Testis (tissue), 3 donors: ENCODE measurements around the gene ZNF763. TPM values are rescaled to one million over a fixed set of nuclear protein-coding genes. Genes with fewer than 3 reads are reported as not detected.
"Not testable (repeated sequence)": the region's sequence is repeated elsewhere in the genome, so short reads cannot be mapped to it uniquely, and the experiment has no call there.

Experiments
- DNase-seq: peaks from one replicate; pipeline ENCODE4 v3.0.0-alpha.2; 2019
- H3K27ac ChIP-seq, 2 donors: fragments of 200-600 bp; sonication (generic); one replicate each; pipeline ENCODE4 v1.5.1; 2019
- H3K27me3 ChIP-seq: fragments of 200-600 bp; sonication (generic); one replicate; pipeline ENCODE4 v1.5.1; 2019
- H3K36me3 ChIP-seq: fragments of 200-600 bp; sonication (generic); one replicate; pipeline ENCODE4 v1.5.1; 2017; ENCODE audit warnings: low read depth; ENCODE audit errors: missing control alignments
- H3K4me1 ChIP-seq: fragments of 200-600 bp; sonication (generic); one replicate; pipeline ENCODE4 v1.5.1; 2019
- H3K4me3 ChIP-seq, 2 donors: fragments of 200-600 bp; sonication (generic); one replicate each; pipeline ENCODE4 v1.5.1; 2017 to 2019
- H3K9me3 ChIP-seq: fragments of 200-600 bp; sonication (generic); one replicate; pipeline ENCODE4 v1.5.1; 2017
- POLR2A ChIP-seq: fragments of 450-650 bp; IDR thresholded peaks from one replicate; pipeline ENCODE4 v1.6.1; 2017; ENCODE audit warnings: antibody characterized with exemption, mild to moderate bottlenecking, moderate library complexity
- WGBS, 2 donors: methylation state at CpG; one replicate each; pipeline ENCODE4 v1.1.5; 2018; 5-methylcytosine and 5-hydroxymethylcytosine counted together
- intact Hi-C: fragments of 100-400 bp; cut with DNase I; formaldehyde crosslinking; loops from one replicate; pipeline ENCODE4 v1.15.1; 2023; ENCODE audit warnings: low total_unique reads
- polyA plus RNA-seq: library from polyadenylated mRNA; stranded (reverse); fragments of 350-450 nt; fragmentation: Illumina TruSeq; extraction: RNeasy Lipid Tissue Mini Kit (QIAGEN cat#74804); gene quantifications from one replicate; pipeline ENCODE4 v1.2.3, GENCODE V29; 2014; ENCODE audit warnings: low read depth, low replicate concordance; ENCODE audit not compliant: insufficient read depth
- total RNA-seq, 2 donors: library from RNA; depleted of rRNA; stranded (reverse); fragments of >200 nt; gene quantifications; one replicate each; pipeline ENCODE4 v1.2.3, GENCODE V29; 2016
- TF ChIP-seq, protein P1 (sequence below), 3 experiments: fragments of 450-650 bp in 2 of 3; fragments of 200-600 bp in 1 of 3; sonication (generic) in 1 of 3; IDR thresholded peaks; one replicate each; pipeline ENCODE4 v1.5.1; 2016 to 2019; ENCODE audit warnings: antibody characterized with exemption in 3 of 3, mild to moderate bottlenecking in 2 of 3, moderate library complexity in 1 of 3

Gene ZNF763
- total and polyA plus RNA-seq, 3 donors from 2014 or later, result 5.0 to 7.9 (median 7.6) TPM

- Histone ChIP-seq H3K9me3 (no peaks in the 10 kb centered on the region), H3K4me3 (no peak overlapping the region), H3K27ac (no peak overlapping the region), H3K36me3 (no peaks in the 10 kb centered on the region), H3K27me3 (no peaks in the 10 kb centered on the region), H3K4me1 (peaks cover 21% of the 10 kb centered on the region)
- DNase-seq, result no peak
- TF ChIP-seq, protein P1, sequence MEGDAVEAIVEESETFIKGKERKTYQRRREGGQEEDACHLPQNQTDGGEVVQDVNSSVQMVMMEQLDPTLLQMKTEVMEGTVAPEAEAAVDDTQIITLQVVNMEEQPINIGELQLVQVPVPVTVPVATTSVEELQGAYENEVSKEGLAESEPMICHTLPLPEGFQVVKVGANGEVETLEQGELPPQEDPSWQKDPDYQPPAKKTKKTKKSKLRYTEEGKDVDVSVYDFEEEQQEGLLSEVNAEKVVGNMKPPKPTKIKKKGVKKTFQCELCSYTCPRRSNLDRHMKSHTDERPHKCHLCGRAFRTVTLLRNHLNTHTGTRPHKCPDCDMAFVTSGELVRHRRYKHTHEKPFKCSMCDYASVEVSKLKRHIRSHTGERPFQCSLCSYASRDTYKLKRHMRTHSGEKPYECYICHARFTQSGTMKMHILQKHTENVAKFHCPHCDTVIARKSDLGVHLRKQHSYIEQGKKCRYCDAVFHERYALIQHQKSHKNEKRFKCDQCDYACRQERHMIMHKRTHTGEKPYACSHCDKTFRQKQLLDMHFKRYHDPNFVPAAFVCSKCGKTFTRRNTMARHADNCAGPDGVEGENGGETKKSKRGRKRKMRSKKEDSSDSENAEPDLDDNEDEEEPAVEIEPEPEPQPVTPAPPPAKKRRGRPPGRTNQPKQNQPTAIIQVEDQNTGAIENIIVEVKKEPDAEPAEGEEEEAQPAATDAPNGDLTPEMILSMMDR (IDR thresholded peaks at IDR 0.05), result no peak
- no peak for TF ChIP-seq POLR2A
- WGBS, 2 donors, result 85 to 94% methylated on average over 2 to 3 of the region's 3 CpGs
- intact Hi-C loops, result loop anchor here (10.0 kb wide), 1 partner anchor 58 kb away; no protein-coding TSS in a partner anchor
Measured at GRCh38 chr19:11927227-11927626, 37.6 kb upstream of the ZNF763 start.

- intact Hi-C loops, result no loop called here
- no peak for DNase-seq
- Histone ChIP-seq H3K4me3 (no peak overlapping the region), H3K9me3 (no peaks in the 10 kb centered on the region), H3K4me1 (peaks cover 4% of the 10 kb centered on the region), H3K27ac (no peak overlapping the region), H3K27me3 (no peaks in the 10 kb centered on the region), H3K36me3 (no peaks in the 10 kb centered on the region)
- 86 to 91% methylated on average over 3 of the region's 3 CpGs for WGBS, 2 donors
- TF ChIP-seq, protein P1 (IDR thresholded peaks at IDR 0.05), result no peak
- no peak for TF ChIP-seq POLR2A
Measured at GRCh38 chr19:11931051-11931450, 33.8 kb upstream of the ZNF763 start.

DNA sequence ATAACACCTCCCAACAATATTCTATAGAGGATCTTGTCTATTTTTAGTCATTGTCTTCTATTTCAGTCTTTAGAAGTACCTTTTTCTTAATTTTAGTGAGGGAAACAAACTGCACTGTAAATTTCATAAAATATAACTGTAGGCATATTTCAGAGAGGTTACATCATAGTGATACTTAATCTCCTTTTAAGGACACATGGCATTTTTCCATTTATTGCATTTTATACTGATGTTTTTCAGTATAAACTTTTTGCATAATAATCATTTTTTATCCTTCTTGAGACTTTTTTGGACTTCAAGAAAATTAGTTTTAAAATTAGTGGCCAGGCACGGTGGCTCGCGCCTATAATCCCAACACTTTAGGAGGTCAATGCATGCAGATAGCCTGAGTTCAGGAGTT lies 33.3 kb upstream of the ZNF763 start:
- no peaks in the 10 kb centered on the region for H3K36me3 ChIP-seq
- H3K27ac ChIP-seq, result no peak overlapping the region
- no peaks in the 10 kb centered on the region for H3K4me1 ChIP-seq
- TF ChIP-seq POLR2A, result no peak
- TF ChIP-seq, protein P1 (IDR thresholded peaks at IDR 0.05), result no peak
- WGBS, 2 donors, result 91 to 98% methylated on average over 3 of the region's 3 CpGs
- no peaks in the 10 kb centered on the region for H3K27me3 ChIP-seq
- DNase-seq, result no peak
- H3K4me3 ChIP-seq, result no peak overlapping the region
- intact Hi-C loops, result no loop called here
- H3K9me3 ChIP-seq, result no peaks in the 10 kb centered on the region

GRCh38 chr19:11935829-11936228 lies 29.0 kb upstream of the ZNF763 start:
- DNase-seq, H3K27me3 ChIP-seq, H3K27ac ChIP-seq, H3K4me1 ChIP-seq, H3K9me3 ChIP-seq, H3K36me3 ChIP-seq, H3K4me3 ChIP-seq, intact Hi-C loops: not testable (repeated sequence)
- WGBS, 2 donors, result 97 to 99% methylated on average over 3 of the region's 3 CpGs

GRCh38 chr19:11938383-11938782 lies 26.5 kb upstream of the ZNF763 start:
- H3K27me3 ChIP-seq, H3K27ac ChIP-seq, H3K36me3 ChIP-seq, H3K4me1 ChIP-seq, DNase-seq, H3K9me3 ChIP-seq, H3K4me3 ChIP-seq, intact Hi-C loops: not testable (repeated sequence)
- WGBS, 2 donors, result 96 to 99% methylated on average over 3 of the region's 3 CpGs

- H3K27me3 ChIP-seq, H3K4me1 ChIP-seq, H3K36me3 ChIP-seq, H3K27ac ChIP-seq, DNase-seq, H3K9me3 ChIP-seq, intact Hi-C loops, H3K4me3 ChIP-seq: not testable (repeated sequence)
- 99 to 100% methylated on average over 9 to 24 of the region's 29 CpGs for WGBS, 2 donors
Measured at GRCh38 chr19:11941361-11941887, 23.4 kb upstream of the ZNF763 start.
